H1 (cell line): ENCODE results near the gene ITGA5. TPM values are rescaled to one million over a fixed set of nuclear protein-coding genes. Genes with fewer than 3 reads are reported as not detected.

ENCODE experiments used
- BACH1 ChIP-seq: IDR thresholded peaks from 2 replicates; pipeline ENCODE4 v1.6.1; 2012; ENCODE audit warnings: low read length, improper control_type of control experiment
- CBX5 ChIP-seq: fragments of 300-800, 300-1000 bp; sonication (generic); IDR thresholded peaks from 2 replicates; pipeline ENCODE4 v1.7.1; 2016; ENCODE audit warnings: antibody characterized with exemption, low read length, low read depth
- HDAC2 ChIP-seq, 2 experiments: fragments of 300-600 bp in 1 of 2; sonication (generic) in 1 of 2; IDR thresholded peaks; 2 replicates each; pipeline ENCODE4 v1.6.1; 2011 to 2012; ENCODE audit warnings: low read depth in 2 of 2, low read length in 2 of 2, mild to moderate bottlenecking in 2 of 2, moderate library complexity in 2 of 2, borderline replicate concordance in 1 of 2, inconsistent platforms in 1 of 2
- KDM4A ChIP-seq: IDR thresholded peaks from one replicate; pipeline ENCODE4 v1.7.1; 2012; ENCODE audit warnings: low read depth, mild to moderate bottlenecking, moderate library complexity, low read length, inconsistent platforms; ENCODE audit not compliant: severe bottlenecking
- MAFK ChIP-seq: IDR thresholded peaks from 2 replicates; pipeline ENCODE4 v1.6.1; 2012; ENCODE audit warnings: low read depth, mild to moderate bottlenecking, improper control_type of control experiment, low read length
- RXRA ChIP-seq: IDR thresholded peaks from 2 replicates; pipeline ENCODE4 v1.6.1; 2011; ENCODE audit warnings: low read depth, mild to moderate bottlenecking, low read length, moderate library complexity; ENCODE audit not compliant: insufficient read depth
- SIN3A ChIP-seq, 2 experiments: IDR thresholded peaks in 1 of 2; conservative IDR thresholded peaks in 1 of 2; 2 replicates each; pipeline ENCODE4 v1.6.1; 2011 to 2012; ENCODE audit warnings: low read length in 2 of 2, improper control_type of control experiment in 1 of 2, low read depth in 1 of 2, mild to moderate bottlenecking in 1 of 2
- SRF ChIP-seq: IDR thresholded peaks from 2 replicates; pipeline ENCODE4 v1.6.1; 2011; ENCODE audit warnings: mild to moderate bottlenecking, low read depth, low read length, moderate library complexity
- TAF1 ChIP-seq: IDR thresholded peaks from 2 replicates; pipeline ENCODE4 v1.6.1; 2011; ENCODE audit warnings: mild to moderate bottlenecking, low read depth, low read length
- polyA plus RNA-seq, 7 experiments: library from polyadenylated mRNA; depleted of rRNA in 3 of 7; stranded (reverse) in 5 of 7; unstranded in 2 of 7; fragments of >200 nt in 5 of 7; fragments of 200-250 nt in 2 of 7; gene quantifications; 1 replicate in 5 of 7; 2 replicates in 1 of 7; 4 replicates in 1 of 7; pipeline versions ENCODE4 v1.2.1 to v1.2.3, GENCODE V29; 2011 to 2013; ENCODE audit warnings: missing spikeins in 2 of 7, mixed read lengths in 2 of 7
- total RNA-seq: library from RNA; stranded (reverse); fragmentation: NEBNext Ultra II Directional; extraction: Animal tissue kit (Norgen Biotek cat#: 25700); gene quantifications from 2 replicates; pipeline ENCODE4 v1.2.1, GENCODE V29; 2021
- TF ChIP-seq, protein P1 (sequence below): IDR thresholded peaks from 2 replicates; pipeline ENCODE4 v1.6.1; 2011; ENCODE audit warnings: low read length, improper control_type of control experiment

Gene ITGA5
- total and polyA plus RNA-seq, 2 of the 8 experiments (the other 6 are each of a cell fraction or from before 2014, with no cell fraction given) = 11.6 to 19.4 TPM

DNA sequence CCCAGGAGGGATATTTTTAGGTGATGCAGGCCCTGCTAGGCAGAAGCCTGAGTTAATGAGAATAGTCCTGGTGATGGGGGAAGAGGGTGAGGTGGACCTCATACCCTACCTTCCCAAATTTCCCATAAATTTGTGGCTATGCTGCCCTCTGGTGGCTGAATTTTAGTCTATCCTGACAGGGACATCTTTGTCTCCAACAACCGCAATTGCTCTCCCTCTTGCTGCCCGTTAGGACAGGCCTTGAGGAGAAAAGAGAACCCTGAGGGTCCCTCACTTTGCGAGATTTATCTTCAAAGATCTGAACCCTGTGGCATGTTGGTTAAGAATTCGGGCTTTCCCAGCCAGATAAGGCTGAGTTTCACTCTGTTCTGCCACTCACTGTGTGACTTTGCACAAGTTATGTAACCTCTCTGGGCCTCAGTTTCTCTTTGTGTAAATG lies 24.8 kb downstream of the ITGA5 start (continued):
- TF ChIP-seq SIN3A (conservative IDR thresholded peaks at IDR 0.05 in 1 of 2, IDR thresholded peaks at IDR 0.05 in 1 of 2; ENCODE audit: low read depth in 1 of 2, low read length in 2 of 2) (0 out of 4 replicates have a peak, but pooled peaks of 1 of the 2 experiments have one; percentile 28), BACH1 (no peak), SRF (no peak), HDAC2 (IDR thresholded peaks at IDR 0.05; ENCODE audit: borderline replicate concordance in 1 of 2, low read depth in 2 of 2, low read length in 2 of 2) (no peak; a peak in 1 of 4 replicates), KDM4A (no peak), MAFK (no peak), TAF1 (no peak), RXRA (no peak), CBX5 (no peak)
- TF ChIP-seq, protein P1, sequence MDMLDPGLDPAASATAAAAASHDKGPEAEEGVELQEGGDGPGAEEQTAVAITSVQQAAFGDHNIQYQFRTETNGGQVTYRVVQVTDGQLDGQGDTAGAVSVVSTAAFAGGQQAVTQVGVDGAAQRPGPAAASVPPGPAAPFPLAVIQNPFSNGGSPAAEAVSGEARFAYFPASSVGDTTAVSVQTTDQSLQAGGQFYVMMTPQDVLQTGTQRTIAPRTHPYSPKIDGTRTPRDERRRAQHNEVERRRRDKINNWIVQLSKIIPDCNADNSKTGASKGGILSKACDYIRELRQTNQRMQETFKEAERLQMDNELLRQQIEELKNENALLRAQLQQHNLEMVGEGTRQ = no peak
